PC-3 (cell line): ENCODE measurements around the gene DHRS7C. TPM values are rescaled to one million over a fixed set of nuclear protein-coding genes. Genes with fewer than 3 reads are reported as not detected.

Experiments used
- ATAC-seq: fragments of 200-7000 bp; cut with Tn5 transposase; 2 replicates; pipeline ENCODE4 v1.9.1; 2020; ENCODE audit warnings: mild to moderate bottlenecking, moderate library complexity
- BruUV-seq: library from RNA; stranded (reverse); fragments of 400-500 nt; replicated peaks from 2 replicates; lab custom pipeline; 2021; lab: Mats Ljungman, UMichigan
- CTCF ChIA-PET: fragments of 300-600 bp; sonication (Branson Sonifier 250); formaldehyde crosslinking; loops from one replicate; lab custom pipeline; 2022; ENCODE audit warnings: antibody characterized with exemption; lab: Charles Lee
- POLR2A ChIA-PET: fragments of 300-600 bp; sonication (Branson Sonifier 250); formaldehyde crosslinking; loops from one replicate; lab custom pipeline; 2022; ENCODE audit warnings: antibody characterized with exemption; ENCODE audit not compliant: unreplicated experiment; lab: Charles Lee
- DNase-seq: peaks from one replicate; pipeline ENCODE4 v3.0.0-alpha.2; 2015
- H2AFZ ChIP-seq: fragments of 300-600 bp; sonication (generic); 2 replicates; pipeline ENCODE4 v1.6.0; 2016; ENCODE audit warnings: antibody characterized with exemption, low read length
- H3F3A ChIP-seq: fragments of 300-600 bp; sonication (generic); one replicate; pipeline ENCODE4 v1.6.0; 2017; ENCODE audit warnings: antibody characterized with exemption, low read length, control low read depth, mild to moderate bottlenecking; ENCODE audit not compliant: unreplicated experiment
- H3K27ac ChIP-seq: fragments of 300-600 bp; sonication (generic); 2 replicates; pipeline ENCODE4 v1.5.1; 2016; ENCODE audit warnings: mild to moderate bottlenecking, low read length
- H3K27me3 ChIP-seq: fragments of 300-600 bp; sonication (generic); 2 replicates; pipeline ENCODE4 v1.6.1; 2016; ENCODE audit warnings: low read length, mixed read lengths
- H3K36me3 ChIP-seq: fragments of 300-600 bp; sonication (generic); 2 replicates; pipeline ENCODE4 v1.6.1; 2016; ENCODE audit warnings: low read depth, mixed run types, low read length, mixed read lengths
- H3K4me1 ChIP-seq: fragments of 300-600 bp; sonication (generic); 2 replicates; pipeline ENCODE4 v1.5.1; 2016; ENCODE audit warnings: low read length; ENCODE audit not compliant: insufficient read depth
- H3K4me2 ChIP-seq: fragments of 300-600 bp; sonication (generic); 2 replicates; pipeline ENCODE4 v1.6.0; 2016; ENCODE audit warnings: low read length
- H3K4me3 ChIP-seq: fragments of 300-600 bp; sonication (generic); 2 replicates; pipeline ENCODE4 v1.5.1; 2016; ENCODE audit warnings: mild to moderate bottlenecking, low read length, mixed read lengths
- H3K79me2 ChIP-seq: fragments of 300-600 bp; sonication (generic); 2 replicates; pipeline ENCODE4 v1.6.1; 2017; ENCODE audit warnings: low read length, mixed read lengths
- H3K9ac ChIP-seq: fragments of 300-600 bp; sonication (generic); 2 replicates; pipeline ENCODE4 v1.6.0; 2016; ENCODE audit warnings: mild to moderate bottlenecking, low read length
- H3K9me2 ChIP-seq: fragments of 300-600 bp; sonication (generic); replicated peaks from 2 replicates; pipeline ENCODE4 v1.6.1; 2016; ENCODE audit warnings: mixed run types, low read length, mixed read lengths
- H3K9me3 ChIP-seq: fragments of 300-600 bp; sonication (generic); 2 replicates; pipeline ENCODE4 v1.6.1; 2016; ENCODE audit warnings: low read length, mixed read lengths
- H4K20me1 ChIP-seq: fragments of 300-600 bp; sonication (generic); 2 replicates; pipeline ENCODE4 v1.6.1; 2016; ENCODE audit warnings: low read length, mixed read lengths
- CTCF ChIP-seq: fragments of 300-600 bp; sonication (generic); conservative IDR thresholded peaks from 2 replicates; pipeline ENCODE4 v1.5.1; 2017; ENCODE audit warnings: antibody characterized with exemption, low read depth, mild to moderate bottlenecking, low read length
- EZH2 ChIP-seq: fragments of 300-600 bp; sonication (generic); IDR thresholded peaks from one replicate; pipeline ENCODE4 v1.6.1; 2017; ENCODE audit warnings: antibody characterized with exemption, mild to moderate bottlenecking, low read length; ENCODE audit not compliant: unreplicated experiment
- EZH2phosphoT487 ChIP-seq: fragments of 300-600 bp; sonication (generic); IDR thresholded peaks from 2 replicates; pipeline ENCODE4 v1.6.1; 2018; ENCODE audit warnings: mild to moderate bottlenecking, antibody characterized with exemption, low read length, borderline replicate concordance
- intact Hi-C: fragments of 100-400 bp; cut with micrococcal nuclease; formaldehyde crosslinking; loops from 2 replicates; pipeline ENCODE4 v1.9.0; 2023
- total RNA-seq: library from RNA; depleted of rRNA; stranded (reverse); fragments of >200 nt; gene quantifications from 2 replicates; pipeline ENCODE4 v1.2.3, GENCODE V29; 2014

The DHRS7C gene
- total RNA-seq, 1 experiment from 2014 or later = not detected

DNA sequence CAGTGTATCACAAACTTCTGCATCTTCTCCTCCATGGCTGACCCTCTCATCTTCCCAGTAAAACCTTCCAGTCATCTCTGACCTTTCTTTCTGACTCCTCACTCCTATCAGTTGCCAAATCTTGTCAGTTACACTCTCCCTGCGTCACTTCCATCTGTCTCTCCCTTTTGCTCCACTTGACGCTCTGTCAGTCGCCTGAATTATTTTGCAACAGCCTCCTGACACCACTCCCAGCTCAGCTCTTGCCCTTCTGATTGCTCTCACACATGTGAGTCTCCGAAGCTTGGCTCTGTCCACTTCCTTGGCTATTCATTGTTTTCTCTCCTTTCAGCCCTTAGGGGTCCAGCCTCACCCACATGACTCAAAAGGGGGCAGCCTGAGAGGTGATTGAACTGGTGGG is 27.7 kb downstream of the DHRS7C start:
- ChIA-PET CTCF (no interaction called here), POLR2A (no interaction called here)
- no peaks in the 10 kb centered on the region for H3K79me2 ChIP-seq
- ATAC-seq (no peak), DNase-seq (no peak)
- intact Hi-C loops = no loop called here
- TF ChIP-seq EZH2phosphoT487 (no peak), EZH2 (no peak), CTCF (no peak)
- BruUV-seq = no TSS peak
- no peaks in the 10 kb centered on the region for H3K36me3 ChIP-seq
- no peak overlapping the region for H3K4me2 ChIP-seq
- H3K9me2 ChIP-seq = no peaks in the 10 kb centered on the region
- no peaks in the 10 kb centered on the region for H3F3A ChIP-seq
- H3K9me3 ChIP-seq = no peaks in the 10 kb centered on the region
- no peak overlapping the region for H3K9ac ChIP-seq
- no peak overlapping the region for H2AFZ ChIP-seq
- H3K27me3 ChIP-seq = peaks cover 13% of the 10 kb centered on the region; the same call in 1 of the 2 replicates
- no peak overlapping the region for H3K4me3 ChIP-seq
- H4K20me1 ChIP-seq = no peaks in the 10 kb centered on the region
- H3K27ac ChIP-seq = no peak overlapping the region
- no peaks in the 10 kb centered on the region for H3K4me1 ChIP-seq

GRCh38 chr17:9760266-9760665 is 31.1 kb downstream of the DHRS7C start:
- Histone ChIP-seq H2AFZ (no peak overlapping the region), H3K27me3 (peaks cover 11% of the 10 kb centered on the region; the same call in 1 of the 2 replicates), H3K36me3 (no peaks in the 10 kb centered on the region), H3K9me3 (no peaks in the 10 kb centered on the region), H3K4me2 (no peak overlapping the region), H3K9ac (no peak overlapping the region), H3K79me2 (no peaks in the 10 kb centered on the region), H3K4me3 (no peak overlapping the region), H3K27ac (no peak overlapping the region), H3K9me2 (no peaks in the 10 kb centered on the region), H3F3A (no peaks in the 10 kb centered on the region), H4K20me1 (no peaks in the 10 kb centered on the region), H3K4me1 (no peaks in the 10 kb centered on the region)
- ATAC-seq = no peak
- intact Hi-C loops = no loop called here
- no peak for DNase-seq
- ChIA-PET CTCF (no interaction called here), POLR2A (no interaction called here)
- no TSS peak for BruUV-seq
- TF ChIP-seq CTCF = no peak
- no peak for TF ChIP-seq EZH2
- no peak for TF ChIP-seq EZH2phosphoT487

GRCh38 chr17:9755083-9755482 is 36.3 kb downstream of the DHRS7C start:
- TF ChIP-seq CTCF (no peak), EZH2 (no peak), EZH2phosphoT487 (no peak)
- Histone ChIP-seq H3F3A (no peaks in the 10 kb centered on the region), H3K9ac (no peak overlapping the region), H4K20me1 (no peaks in the 10 kb centered on the region), H3K4me2 (no peak overlapping the region), H3K27me3 (peaks cover 19% of the 10 kb centered on the region), H3K4me3 (no peak overlapping the region), H3K36me3 (no peaks in the 10 kb centered on the region), H3K9me2 (no peaks in the 10 kb centered on the region), H3K79me2 (no peaks in the 10 kb centered on the region), H3K27ac (no peak overlapping the region), H3K9me3 (no peaks in the 10 kb centered on the region), H2AFZ (no peak overlapping the region), H3K4me1 (no peaks in the 10 kb centered on the region)
- no TSS peak for BruUV-seq
- peak; percentile 51; the same call in 1 of the 2 replicates for ATAC-seq
- peak; percentile 17 for DNase-seq
- intact Hi-C loops = no loop called here
- ChIA-PET CTCF (no interaction called here), POLR2A (no interaction called here)
